ENCODE data around the gene ANKRD12.
"Not testable (repeated sequence)": the region's sequence is repeated elsewhere in the genome, so short reads cannot be mapped to it uniquely, and the experiment has no call there.

The ANKRD12 gene

GRCh38 chr18:9243029-9243428 lies 106.4 kb downstream of the ANKRD12 start:
- no peak for TF ChIP-seq CTCF (IDR thresholded peaks at IDR 0.05; ENCODE audit: borderline replicate concordance, insufficient read depth, low read depth, low read length)
- no peak overlapping the region for H3K4me3 ChIP-seq (ENCODE audit: low read depth, low read length)

- no peak for TF ChIP-seq CTCF (IDR thresholded peaks at IDR 0.05; ENCODE audit: borderline replicate concordance, insufficient read depth, low read depth, low read length)
- H3K4me3 ChIP-seq (ENCODE audit: low read depth, low read length), result no peak overlapping the region
These were observed 107.8 kb downstream of the ANKRD12 start for GRCh38 chr18:9244376-9244775.

GRCh38 chr18:9248661-9249060 lies 112.1 kb downstream of the ANKRD12 start:
- no peak overlapping the region for H3K4me3 ChIP-seq (ENCODE audit: low read depth, low read length)
- no peak for TF ChIP-seq CTCF (IDR thresholded peaks at IDR 0.05; ENCODE audit: borderline replicate concordance, insufficient read depth, low read depth, low read length)

- TF ChIP-seq CTCF (IDR thresholded peaks at IDR 0.05; ENCODE audit: borderline replicate concordance, insufficient read depth, low read depth, low read length), result no peak
These were observed 112.7 kb downstream of the ANKRD12 start for GRCh38 chr18:9249254-9249653.

GRCh38 chr18:9259173-9259572 lies 122.6 kb downstream of the ANKRD12 start:
- no peak for TF ChIP-seq CTCF (IDR thresholded peaks at IDR 0.05; ENCODE audit: borderline replicate concordance, insufficient read depth, low read depth, low read length)

More at GRCh38 chr18:9249254-9249653, 112.7 kb downstream of the ANKRD12 start:
- H3K4me3 ChIP-seq (ENCODE audit: low read depth, low read length), result no peak overlapping the region

GRCh38 chr18:9260388-9261380 lies 124.1 kb downstream of the ANKRD12 start:
- H3K4me3 ChIP-seq (ENCODE audit: low read depth, low read length), result no peak overlapping the region
- no peak for TF ChIP-seq CTCF (IDR thresholded peaks at IDR 0.05; ENCODE audit: borderline replicate concordance, insufficient read depth, low read depth, low read length)

More at GRCh38 chr18:9259173-9259572, 122.6 kb downstream of the ANKRD12 start:
- no peak overlapping the region for H3K4me3 ChIP-seq (ENCODE audit: low read depth, low read length)

- TF ChIP-seq CTCF (IDR thresholded peaks at IDR 0.05; ENCODE audit: borderline replicate concordance, insufficient read depth, low read depth, low read length), result no peak
- H3K4me3 ChIP-seq (ENCODE audit: low read depth, low read length), result no peak overlapping the region
These were observed 126.7 kb downstream of the ANKRD12 start for GRCh38 chr18:9263264-9263663.

GRCh38 chr18:9264797-9265196 lies 128.2 kb downstream of the ANKRD12 start:
- not testable (repeated sequence) for H3K4me3 ChIP-seq (ENCODE audit: low read depth, low read length)
